SW480 (cell line): Measurements from ENCODE around the gene C10orf105.

Experiments
- DNase-seq: peaks from one replicate; pipeline ENCODE4 v3.0.0-alpha.2; 2016; ENCODE audit warnings: low spot score

C10orf105 gene

GRCh38 chr10:71715860-71716259 is 3.7 kb downstream of the C10orf105 start:
- DNase-seq, result no peak

- DNase-seq, result no peak
Observed at GRCh38 chr10:71715026-71715425, 4.6 kb downstream of the C10orf105 start.

DNA sequence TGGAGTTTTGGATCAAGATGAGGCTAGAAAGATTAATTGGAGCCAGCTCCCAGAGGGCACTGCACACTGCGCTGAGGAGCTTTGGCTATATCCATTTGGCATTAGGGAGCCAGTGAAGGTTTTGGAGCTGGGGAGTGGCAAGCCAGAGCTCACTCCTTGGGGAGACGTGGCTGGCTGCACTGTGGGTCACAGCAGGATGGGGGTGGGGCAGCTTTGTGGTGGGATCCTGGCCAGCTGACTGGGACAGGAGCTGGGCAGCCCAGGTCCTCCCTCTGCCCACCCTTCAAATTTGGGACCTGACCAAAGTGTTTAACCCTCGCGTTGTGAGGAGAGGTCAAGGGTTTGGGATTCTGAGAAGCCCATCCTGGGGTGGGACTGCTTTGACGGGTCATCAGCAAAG is 5.0 kb downstream of the C10orf105 start:
- no peak for DNase-seq

- no peak for DNase-seq
Observed at GRCh38 chr10:71714031-71714410, 5.6 kb downstream of the C10orf105 start.

GRCh38 chr10:71713135-71714030 is 6.2 kb downstream of the C10orf105 start:
- DNase-seq, result peak; percentile 27

DNA sequence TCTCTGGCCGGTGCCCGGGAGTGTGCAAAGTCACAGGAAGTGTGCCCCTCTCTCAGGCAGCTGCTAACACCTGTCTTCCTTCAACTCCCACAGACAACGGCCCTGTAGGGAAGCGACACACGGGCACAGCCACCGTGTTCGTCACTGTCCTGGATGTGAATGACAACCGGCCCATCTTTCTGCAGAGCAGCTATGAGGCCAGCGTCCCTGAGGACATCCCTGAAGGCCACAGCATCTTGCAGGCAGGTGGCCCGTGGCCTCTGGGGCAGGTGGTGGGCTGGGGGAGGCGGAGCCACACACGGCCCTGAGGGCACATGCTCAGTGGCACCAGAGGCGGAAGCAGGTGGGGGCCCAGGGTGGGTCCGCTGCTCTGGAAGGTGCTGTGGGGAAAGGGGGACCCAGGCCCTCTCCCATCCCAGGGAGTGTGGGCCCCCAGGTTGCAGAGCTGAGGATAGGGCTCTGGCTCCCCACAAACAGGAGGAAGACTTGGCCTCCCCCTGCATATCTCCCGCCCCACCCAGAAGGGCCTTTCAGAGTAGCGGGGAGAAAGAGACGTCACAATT is 6.9 kb downstream of the C10orf105 start:
- DNase-seq, result no peak

- no peak for DNase-seq
Observed at GRCh38 chr10:71712170-71712569, 7.4 kb downstream of the C10orf105 start.

DNA sequence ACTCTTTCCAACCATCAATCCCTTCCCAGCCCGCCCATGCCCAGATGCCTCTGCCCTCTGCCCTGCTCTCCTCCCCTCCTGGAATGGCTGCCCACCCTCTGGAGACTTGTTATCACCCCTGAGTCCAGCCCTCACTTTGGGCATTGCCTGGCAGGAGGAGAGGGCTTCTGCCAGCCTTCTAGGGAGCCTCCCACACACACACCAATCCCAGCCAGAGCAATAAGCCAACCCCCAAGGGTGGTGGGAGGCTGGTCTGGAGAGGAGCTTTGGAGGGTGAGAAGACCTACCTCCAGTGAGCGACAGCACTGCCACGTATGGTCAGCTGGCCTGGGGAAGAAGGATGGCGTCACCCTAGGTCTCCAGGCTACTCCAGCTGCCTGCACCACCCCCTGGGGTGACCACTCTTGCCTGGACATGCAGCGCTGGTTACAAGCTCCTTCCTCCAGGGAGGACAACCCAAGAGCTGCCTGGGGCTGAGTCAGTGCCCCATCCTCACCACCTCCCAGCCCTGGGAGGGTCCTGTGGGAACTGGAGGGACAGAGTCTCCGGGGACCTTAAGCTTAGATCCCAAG is 8.4 kb downstream of the C10orf105 start:
- no peak for DNase-seq

DNA sequence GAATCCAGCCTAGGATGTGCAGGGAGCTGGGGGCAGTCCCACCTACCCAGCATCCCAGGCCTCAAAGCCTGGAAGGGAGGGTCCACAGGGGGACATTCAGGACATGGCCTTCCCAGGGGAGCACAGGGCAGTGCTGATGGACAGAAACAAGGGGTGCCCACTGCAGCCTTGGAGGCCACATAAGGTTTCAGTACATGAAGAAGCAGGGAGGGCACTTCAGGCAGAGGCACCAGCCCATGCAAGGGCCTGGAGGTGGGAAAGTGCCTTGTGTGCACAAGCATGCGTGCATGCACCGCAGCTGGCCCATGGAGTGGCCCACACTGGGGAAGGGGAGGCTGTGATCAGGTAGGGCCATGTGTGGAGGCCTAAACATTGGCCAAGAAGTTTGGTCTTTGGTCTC is 9.1 kb downstream of the C10orf105 start:
- no peak for DNase-seq

DNA sequence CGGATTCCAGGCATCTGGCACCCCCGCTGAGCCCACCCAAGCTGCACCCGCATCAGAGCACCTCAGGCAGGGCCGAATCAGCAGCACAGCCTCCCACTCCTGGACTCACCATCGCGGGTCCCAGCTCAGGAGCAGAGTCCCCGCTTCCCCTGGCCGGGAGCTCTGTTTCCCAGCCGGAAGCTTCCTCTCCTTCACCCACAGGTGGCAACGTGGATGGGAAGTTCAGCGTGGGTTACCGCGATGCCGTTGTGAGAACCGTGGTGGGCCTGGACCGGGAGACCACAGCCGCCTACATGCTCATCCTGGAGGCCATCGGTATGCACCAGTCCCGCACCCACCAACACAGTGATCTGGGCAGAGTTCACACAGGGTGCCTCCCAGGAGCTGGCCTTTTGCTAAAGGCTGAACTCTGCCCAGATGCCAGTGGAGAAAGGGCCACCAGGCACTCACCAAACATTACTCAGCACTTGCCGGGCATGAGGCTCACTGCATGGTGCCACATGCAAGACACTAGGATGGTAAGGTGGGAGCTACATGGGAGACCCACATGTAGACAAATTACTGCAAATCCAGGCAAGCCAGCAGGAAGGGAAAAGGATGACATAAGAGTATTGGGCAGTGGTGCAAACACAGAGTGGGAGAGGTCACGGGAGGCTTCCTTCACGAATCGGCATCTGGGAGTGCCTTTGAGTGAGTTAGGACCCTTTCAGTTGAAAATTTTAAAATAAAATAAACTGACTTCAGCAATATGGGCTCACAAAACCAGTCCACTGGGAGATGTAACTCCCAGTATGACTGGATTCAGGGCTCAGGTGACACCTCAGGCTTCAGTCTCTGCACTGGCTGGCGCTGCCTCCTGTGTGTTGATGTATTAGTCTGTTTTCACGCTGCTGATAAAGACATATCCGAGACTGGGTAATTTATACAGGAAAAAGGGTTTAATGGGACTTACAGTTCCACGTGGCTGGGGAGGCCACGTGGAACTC is 10.4 kb downstream of the C10orf105 start:
- no peak for DNase-seq

GRCh38 chr10:71708301-71708703 is 11.3 kb downstream of the C10orf105 start:
- no peak for DNase-seq

DNA sequence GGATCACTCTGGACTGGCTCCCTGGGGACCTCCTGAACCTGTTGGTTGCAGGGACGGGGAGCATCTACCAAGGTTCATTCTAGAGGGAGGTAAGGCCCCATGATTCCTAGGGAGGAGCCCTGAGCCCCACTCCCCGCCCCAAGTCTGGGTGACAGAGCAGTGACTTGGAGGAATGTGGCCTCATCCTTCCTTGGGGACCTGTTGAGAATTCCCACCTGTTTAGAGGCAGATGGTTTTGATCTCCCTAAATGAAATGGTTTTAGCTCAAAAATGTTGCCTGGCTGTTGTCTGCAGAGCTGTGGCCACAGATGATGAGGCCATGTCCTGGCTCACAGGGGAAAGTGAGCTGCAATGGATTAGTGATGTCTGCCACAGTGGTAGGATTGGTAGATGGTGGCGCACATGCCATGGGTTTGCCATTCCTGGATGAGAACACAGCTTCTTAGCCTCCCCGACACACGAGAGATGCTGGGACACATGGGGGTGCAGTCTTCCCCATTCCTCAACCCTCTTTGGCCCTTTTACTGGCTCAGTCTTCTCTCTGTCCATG is 12.3 kb downstream of the C10orf105 start:
- DNase-seq, result no peak

DNA sequence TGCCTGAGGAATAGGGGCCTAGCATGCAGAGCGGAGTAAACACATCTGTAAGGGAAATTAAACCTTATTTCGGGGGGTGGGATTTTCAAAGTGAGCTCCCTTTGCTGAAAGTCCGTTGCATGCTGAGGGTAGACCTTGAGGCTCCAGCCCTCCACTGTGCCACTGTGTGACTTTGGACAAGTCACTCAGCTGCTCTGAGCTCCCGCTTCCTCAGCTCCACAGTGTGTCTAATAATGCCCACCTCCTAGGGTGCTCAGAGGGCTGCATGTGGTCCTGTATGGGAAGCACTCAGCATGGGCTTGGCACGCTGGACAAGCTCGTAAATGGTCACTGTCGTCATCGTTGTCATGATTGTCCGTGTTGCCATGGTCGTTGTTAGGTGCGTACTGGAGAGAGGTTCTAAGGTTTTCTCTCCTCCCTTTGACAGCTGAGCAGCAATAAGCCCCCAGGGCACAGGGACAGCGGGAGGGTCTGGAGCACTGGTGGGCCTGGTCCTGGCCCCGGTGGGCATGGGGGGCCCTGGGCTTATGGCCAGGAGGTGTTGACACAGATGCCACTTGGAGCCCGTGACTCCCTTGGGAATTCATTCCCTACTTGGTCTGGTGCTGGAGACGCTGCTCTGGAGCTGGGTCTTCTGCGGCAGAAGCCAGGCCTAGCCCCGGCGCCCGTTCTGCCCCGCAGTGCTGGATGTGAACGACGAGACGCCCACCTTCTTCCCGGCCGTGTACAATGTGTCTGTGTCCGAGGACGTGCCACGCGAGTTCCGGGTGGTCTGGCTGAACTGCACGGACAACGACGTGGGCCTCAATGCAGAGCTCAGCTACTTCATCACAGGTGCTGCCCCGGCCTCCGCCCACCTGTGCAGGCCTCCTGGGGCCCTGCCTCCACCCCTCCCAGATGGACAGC is 13.1 kb downstream of the C10orf105 start:
- DNase-seq, result no peak

- no peak for DNase-seq
Observed at GRCh38 chr10:71705582-71705981, 14.0 kb downstream of the C10orf105 start.

DNA sequence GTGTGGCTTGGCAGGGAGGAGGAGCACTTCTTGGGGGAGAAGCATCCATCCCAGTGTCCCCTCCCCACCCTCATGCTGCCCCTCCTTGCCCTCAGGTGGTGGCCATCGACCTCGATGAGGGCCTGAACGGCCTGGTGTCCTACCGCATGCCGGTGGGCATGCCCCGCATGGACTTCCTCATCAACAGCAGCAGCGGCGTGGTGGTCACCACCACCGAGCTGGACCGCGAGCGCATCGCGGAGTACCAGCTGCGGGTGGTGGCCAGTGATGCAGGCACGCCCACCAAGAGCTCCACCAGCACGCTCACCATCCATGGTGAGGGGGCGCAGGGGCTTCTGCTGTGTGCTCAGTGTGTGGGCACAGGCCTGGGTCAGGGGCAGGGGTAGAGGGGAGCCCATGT is 14.8 kb downstream of the C10orf105 start:
- no peak for DNase-seq

- no peak for DNase-seq
Observed at GRCh38 chr10:71703577-71703976, 16.0 kb downstream of the C10orf105 start.

GRCh38 chr10:71701496-71702132 is 18.0 kb downstream of the C10orf105 start:
- DNase-seq, result no peak

DNA sequence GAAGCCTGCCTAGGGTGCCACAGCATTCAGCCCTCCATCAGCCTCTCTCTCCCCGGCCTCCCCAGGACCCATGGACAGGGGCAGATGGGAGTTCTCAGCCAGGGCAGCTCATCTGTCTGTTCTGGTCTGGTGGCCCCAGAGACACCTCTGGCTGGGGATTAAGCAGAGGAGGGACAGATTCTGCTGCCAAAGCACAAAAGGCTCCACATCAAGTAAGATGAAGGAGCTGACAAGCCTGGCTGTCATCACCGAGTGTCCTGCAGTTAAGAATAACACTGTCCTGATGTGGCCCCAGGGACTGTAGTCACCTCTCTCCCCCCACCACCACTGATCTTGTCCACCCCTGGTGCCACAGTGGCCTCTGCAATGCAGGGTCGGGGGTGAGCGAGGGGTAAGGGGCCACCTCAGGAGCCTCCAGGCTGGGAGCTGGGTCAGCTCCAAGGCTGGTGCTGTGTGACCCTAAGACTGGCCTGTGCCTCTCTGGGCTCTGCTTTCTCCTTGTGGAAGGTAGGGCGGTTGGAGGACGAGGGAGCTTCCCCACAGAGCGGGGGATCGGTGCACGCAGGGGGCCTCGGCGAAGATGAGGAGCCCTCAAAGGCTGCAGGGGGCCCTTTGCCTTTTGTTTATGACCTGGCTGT is 18.7 kb downstream of the C10orf105 start:
- DNase-seq, result no peak

DNA sequence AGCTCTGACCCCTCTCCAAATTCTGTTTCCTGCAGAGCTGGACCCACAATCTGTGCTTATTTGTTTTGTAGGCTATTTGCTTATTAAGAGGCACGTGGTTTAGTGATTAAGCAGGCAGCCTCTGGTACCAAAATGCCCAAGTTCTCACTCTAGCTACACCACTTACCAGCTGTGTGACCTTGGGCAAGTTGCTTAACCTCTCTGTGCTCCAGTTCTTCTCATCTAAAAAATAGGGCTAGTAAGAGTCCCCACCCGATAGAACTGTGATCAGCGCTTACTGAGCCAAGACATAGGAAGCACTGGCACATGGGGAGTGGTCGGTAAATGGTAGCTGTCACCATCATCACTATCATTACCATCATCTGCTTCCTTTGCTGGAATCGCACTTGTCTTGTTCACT is 20.8 kb downstream of the C10orf105 start:
- DNase-seq, result no peak
